GM18517 (cell line): Measurements from ENCODE around the gene HADH.
A peak's percentile ranks its signal among the peaks of the same experiment; 100 is the strongest.
"Not testable (repeated sequence)": the region's sequence is repeated elsewhere in the genome, so short reads cannot be mapped to it uniquely, and the experiment has no call there.

ENCODE experiments used
- ATAC-seq: cut with Tn5 transposase; IDR thresholded peaks from one replicate; pipeline ENCODE4 v1.9.1; 2021; ENCODE audit warnings: mild to moderate bottlenecking, moderate library complexity; ENCODE audit not compliant: unreplicated experiment

Gene HADH

GRCh38 chr4:108029731-108030130 is 40.0 kb downstream of the HADH start:
- no peak for ATAC-seq

DNA sequence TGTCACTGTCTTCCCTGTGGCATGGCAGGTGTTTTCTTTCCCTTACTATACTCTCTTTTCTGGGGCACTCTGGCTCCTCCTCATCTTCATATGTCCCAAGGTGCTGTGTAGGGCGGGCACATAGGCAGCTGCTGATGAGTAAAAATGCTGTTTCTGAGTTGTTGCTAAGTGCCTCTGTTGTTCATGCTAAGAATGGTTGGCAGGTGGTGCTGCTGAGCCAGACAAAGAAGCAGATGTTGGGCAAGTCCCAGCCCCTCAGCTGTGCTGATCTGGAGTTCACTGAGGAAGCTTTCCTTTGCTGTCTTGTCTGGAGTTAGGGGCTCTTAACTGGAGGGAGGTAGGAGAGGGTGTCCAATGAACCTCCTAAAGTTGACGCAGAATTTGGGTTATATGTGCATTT is 40.6 kb downstream of the HADH start:
- ATAC-seq = peak; percentile 97

GRCh38 chr4:108031427-108032083 is 41.9 kb downstream of the HADH start:
- no peak for ATAC-seq

DNA sequence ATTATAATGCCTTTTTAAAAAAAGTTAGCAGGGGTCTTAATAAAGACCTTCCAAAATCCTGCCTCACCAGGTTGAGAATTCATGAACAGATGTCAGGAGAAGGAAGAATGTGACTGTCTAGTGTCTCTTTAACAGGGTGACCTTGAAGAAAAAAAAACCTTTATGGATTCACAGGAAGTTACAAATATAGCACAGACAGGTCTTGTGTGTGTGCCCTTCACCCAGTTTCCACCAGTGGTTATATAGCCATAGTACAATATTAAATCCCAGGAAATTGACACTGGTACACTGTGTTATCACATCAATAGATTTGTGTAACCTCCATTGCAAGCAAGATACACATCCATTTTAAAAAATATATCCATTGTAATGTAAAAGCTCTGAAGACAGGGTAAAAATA is 43.7 kb downstream of the HADH start:
- ATAC-seq = no peak

DNA sequence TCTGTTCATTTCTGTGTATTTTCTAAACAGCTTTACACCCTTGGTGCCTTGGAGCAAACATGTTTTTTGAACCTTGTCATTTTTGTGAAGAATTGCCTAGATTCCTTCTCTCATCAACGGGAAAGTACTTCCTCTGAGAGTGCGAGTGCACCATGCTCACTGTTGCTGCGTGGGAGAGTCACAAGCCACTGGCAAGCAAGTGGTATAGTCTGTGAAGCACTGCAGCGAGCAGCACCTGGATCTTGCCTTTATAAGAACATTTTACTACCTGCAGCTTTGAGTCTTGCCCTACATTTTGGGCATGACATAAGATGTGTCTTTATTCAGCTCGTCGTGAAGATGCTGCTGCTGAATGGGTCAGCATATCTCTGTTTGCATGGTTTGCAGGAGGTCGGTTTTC is 44.9 kb downstream of the HADH start:
- ATAC-seq = no peak

DNA sequence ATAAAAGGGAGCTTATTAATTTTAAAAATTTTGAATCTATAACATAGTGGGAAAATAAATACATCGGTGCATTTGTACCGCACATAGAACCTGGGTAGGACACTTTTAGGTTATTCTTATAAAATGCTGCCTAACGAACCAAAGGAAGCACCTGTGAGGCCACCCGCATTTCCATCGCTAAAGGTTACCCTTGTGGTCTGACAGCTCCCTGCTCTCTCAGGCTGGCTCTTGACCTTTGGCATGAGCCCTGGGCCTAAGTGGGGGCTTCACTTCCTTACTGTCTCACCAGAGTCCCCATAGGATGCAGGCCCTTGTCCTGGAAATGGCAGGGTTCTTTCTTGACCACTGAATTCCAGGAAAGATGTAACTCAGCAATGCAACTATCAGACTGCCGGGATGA is 46.0 kb downstream of the HADH start:
- ATAC-seq = no peak

- ATAC-seq = peak; percentile 94
Measured at GRCh38 chr4:108036213-108036612, 46.5 kb downstream of the HADH start.

GRCh38 chr4:108037884-108038283 is 48.2 kb downstream of the HADH start:
- ATAC-seq = no peak

DNA sequence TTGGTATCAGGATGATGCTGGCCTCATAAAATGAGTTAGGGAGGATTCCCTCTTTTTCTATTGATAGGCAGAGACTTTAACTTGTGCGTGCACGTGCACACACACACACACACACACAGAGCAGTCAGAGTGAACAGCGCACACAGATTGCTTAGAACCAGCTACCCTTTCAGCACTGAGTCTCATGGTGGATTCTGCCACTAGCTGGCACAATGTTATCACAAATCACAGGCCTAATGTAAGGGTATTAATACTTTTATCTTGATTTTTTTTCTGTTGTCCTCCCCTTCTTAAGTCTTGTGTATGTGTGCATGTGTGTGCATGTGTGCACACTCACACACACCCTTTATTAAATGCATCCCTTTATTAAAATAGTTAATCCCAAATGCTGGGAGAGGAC is 53.2 kb downstream of the HADH start:
- no peak for ATAC-seq

DNA sequence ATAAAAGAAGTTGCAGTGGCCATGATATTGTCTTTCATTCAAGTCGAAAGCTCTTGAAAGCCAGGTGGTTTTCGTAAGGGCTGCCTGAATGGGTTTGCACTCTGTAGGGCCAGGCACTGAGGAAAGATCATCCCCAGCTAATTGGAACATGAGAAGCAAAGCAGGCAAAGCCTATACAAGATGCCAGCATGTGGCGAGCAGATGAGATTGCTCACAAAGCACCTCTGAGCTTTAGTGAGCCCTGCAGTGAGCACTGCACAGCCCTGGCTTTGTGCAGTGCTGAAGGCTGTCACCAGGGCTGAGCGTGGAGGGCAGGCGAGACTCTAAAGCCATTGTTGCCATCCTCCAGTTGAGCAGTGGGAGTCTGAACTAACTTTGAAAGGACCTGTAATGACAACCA is 53.8 kb downstream of the HADH start:
- ATAC-seq = no peak

DNA sequence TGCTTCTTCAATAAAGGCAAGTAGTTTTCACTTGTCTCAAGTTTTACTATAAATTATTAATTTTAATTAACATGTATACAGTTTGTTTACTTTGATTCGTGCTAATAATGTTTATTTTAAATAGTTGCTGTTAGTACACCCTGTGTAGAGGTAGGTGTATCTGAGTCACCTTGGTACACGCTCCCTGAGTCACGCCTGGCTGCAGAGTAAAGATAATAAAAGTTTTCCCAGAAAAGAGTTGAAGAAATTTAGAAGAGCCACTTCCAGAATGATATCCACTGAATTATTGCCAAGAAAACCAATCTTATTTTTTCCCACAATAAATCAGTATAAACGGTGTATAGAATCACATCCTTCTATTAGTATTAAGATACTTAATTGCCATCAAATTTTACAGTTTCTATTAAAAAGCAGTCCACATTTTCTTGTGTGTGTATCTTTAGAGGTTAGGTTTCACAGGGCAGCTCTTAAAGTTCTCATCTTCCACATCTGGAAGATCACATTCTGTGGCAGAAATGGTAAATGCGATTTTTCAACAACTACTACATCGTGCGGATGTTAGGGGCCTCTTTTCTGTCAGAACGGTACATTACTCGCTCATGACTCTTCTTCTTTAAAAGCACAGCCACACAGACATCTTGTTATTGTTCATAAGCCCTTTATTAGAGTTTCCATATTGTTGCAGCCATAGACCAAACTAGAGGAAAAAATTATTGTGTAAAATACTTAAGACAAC is 55.4 kb downstream of the HADH start:
- no peak for ATAC-seq

GRCh38 chr4:108045687-108046024 is 56.0 kb downstream of the HADH start:
- no peak for ATAC-seq

- ATAC-seq = no peak
Measured at GRCh38 chr4:108047199-108047598, 57.5 kb downstream of the HADH start.

DNA sequence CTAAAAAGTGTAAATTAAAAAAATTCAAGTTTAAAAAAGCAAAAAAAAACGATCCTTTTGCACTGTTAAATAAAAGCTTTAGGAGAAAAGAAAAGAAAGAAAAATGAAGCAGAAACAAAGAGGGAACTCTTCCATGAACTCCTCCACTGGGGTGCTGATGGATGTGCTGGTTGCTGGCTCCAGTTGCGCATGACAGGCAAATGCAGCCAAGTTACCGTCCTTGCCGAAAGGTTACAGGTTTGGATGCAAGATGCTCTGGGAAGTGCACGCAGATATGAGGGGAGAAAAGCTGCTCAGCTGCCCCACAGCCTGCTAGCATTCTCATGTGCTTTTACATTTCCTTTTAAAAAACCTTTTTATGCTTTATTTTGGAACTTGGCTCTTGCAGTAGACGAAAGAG is 58.5 kb downstream of the HADH start:
- no peak for ATAC-seq

- no peak for ATAC-seq
Measured at GRCh38 chr4:108048997-108049396, 59.3 kb downstream of the HADH start.

DNA sequence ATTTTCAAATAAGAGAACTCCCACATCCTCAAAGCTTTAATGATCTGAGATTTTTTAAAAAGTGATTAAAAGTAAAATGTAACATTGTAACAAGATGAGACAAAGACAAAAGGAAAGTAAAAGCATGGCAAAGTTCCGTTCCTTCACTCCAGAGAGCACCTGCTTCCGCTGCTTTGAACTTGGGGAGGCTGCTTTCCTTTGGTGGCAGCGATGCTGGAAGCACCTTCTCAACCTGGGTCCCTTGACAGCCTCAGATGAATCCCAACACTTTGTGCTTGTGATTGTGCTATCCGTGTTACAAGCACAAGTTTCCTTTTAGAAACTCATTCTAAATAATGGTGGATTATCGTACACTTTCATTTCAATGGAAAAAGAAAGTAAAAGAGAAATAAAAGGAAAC is 59.7 kb downstream of the HADH start:
- no peak for ATAC-seq

- not testable (repeated sequence) for ATAC-seq
Measured at GRCh38 chr4:108050166-108051111, 60.8 kb downstream of the HADH start.

GRCh38 chr4:108051343-108051742 is 61.7 kb downstream of the HADH start:
- ATAC-seq = no peak

DNA sequence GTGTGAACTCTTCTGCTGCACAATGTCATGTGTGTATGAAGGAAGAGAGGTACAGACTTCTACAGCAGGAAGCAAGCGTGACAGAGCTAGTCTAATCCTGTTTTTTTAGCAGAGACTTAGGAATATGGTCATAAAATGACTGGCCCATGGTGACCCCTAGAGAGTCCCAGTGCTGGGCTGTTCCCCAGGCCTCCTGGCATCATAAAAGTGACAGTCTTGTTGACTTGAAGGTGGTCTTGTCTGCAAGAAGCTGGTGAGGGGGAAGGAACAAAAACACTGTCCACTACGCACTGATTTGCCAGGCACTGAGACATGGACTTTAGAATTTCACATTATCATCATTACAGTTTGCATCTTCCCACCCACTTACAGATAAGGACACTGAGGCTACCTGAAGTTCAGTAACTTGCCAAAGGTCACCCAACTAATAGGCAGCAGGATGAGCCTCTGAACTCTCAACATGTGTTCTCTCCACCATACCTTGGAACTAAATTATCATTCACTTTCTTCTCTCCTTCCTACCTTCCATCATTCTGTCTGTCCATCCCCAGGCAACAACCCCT is 63.0 kb downstream of the HADH start:
- ATAC-seq = no peak

- ATAC-seq = peak; percentile 92
Measured at GRCh38 chr4:108053251-108053711, 63.6 kb downstream of the HADH start.

DNA sequence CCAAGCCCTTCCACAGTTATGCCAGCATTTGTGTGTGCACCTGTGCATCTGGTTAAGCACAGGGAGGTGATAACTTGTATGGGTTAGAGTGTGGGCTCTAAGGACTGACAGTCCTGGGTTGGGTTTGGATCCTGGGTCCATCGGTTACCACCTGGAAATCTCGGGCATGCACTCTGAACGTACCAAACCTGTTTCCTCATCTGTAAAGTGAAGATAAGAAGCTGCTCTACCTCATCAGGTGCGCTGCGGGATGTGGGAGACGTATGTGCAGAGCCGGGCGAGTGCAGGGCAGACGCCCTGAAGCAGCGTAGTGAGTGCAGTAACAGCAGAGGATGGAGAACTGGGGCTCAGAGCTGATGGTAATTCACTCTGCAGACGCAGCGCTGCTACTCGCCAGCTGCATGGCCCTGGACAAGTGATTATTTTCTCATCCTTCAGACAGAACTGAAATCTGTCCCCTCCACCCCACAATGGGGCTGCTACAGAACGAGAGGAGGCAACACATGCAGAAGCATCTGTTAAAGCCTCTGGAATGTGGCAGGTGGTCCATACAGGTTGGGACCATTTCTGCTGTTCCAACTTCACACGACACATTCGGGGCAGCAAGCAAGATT is 64.4 kb downstream of the HADH start:
- ATAC-seq = no peak
